Measurements from ENCODE around the gene SUV39H1. TPM values are rescaled to one million over a fixed set of nuclear protein-coding genes. Genes with fewer than 3 reads are reported as not detected.
A peak's percentile ranks its signal among the peaks of the same experiment; 100 is the strongest.

Gene SUV39H1
- total and polyA plus RNA-seq, 2 of the 8 experiments (the other 6 are each of a cell fraction or from before 2014, with no cell fraction given) = 14.8 to 27.8 TPM

DNA sequence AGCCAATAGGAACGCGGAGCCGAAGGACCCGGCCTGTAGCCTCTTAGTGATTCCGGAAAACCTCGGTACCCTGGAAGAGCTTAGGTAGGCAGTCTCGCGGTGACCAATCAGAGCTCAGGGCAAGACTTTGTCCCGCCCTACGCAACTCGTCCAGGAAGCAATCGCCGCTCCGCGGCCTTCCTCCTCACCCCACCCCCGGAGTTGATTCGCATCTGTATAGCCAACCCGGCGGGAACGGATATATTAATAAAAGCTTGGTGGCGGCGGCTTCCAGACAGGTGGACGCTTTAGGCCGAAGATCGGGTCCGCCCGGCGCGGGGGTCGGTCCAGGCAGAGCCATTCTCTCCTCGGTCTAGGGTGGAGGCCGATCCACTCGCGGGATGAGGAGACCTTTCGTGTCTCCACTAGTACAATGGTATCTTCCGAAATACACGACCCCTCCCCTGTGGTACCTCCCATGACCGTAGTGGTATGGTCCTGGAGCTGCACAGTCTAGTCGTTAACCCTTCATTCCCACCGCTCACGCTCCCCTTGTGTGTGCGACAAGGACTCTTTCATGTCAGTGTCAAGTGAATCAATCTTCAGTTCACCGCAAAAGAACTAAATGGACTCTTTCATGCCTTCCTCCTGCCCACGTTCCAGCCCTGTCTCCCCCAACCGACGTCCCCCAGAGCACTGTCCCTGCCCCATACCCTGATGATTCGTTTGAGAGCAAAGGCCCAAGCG lies 40.8 kb downstream of the SUV39H1 start:
- Histone ChIP-seq H2AFZ (ENCODE audit: low read length) (peak overlapping the region; percentile 81; the same call in 1 of the 2 replicates), H3K23ac (ENCODE audit: insufficient read length) (no peak overlapping the region), H3K9me3 (ENCODE audit: insufficient read depth in 2 of 2, low read depth in 1 of 2, low read length in 1 of 2) (no peaks in the 10 kb centered on the region), H3K36me3 (ENCODE audit: control insufficient read depth in 2 of 4, insufficient read depth in 4 of 4, low read length in 3 of 4) (no peaks in the 10 kb centered on the region), H2BK15ac (ENCODE audit: low read length) (no peak overlapping the region), H2BK20ac (ENCODE audit: low read length) (no peak overlapping the region), H2BK12ac (ENCODE audit: low read depth, low read length) (no peak overlapping the region), H3K14ac (ENCODE audit: insufficient read length) (no peak overlapping the region), H4K8ac (ENCODE audit: extremely low read depth, insufficient read depth, low read length) (peak overlapping the region; percentile 86; the same call in 1 of the 2 replicates), H3K56ac (replicated peaks; ENCODE audit: insufficient read length, low read depth, low read length) (peak overlapping the region; percentile 59), H3K18ac (ENCODE audit: extremely low read depth, low read length) (peak overlapping the region; percentile 83; the same call in 1 of the 2 replicates), H4K5ac (ENCODE audit: insufficient read length, low read depth, low read length) (peak overlapping the region; percentile 88), H3K79me1 (ENCODE audit: low read depth, low read length) (no peaks in the 10 kb centered on the region), H3K4me2 (ENCODE audit: insufficient read depth in 1 of 2, low read depth in 2 of 2, low read length in 2 of 2) (peak overlapping the region; percentile 82 to 83), H3K79me2 (ENCODE audit: control insufficient read depth in 1 of 2, insufficient read depth in 2 of 2, low read length in 2 of 2) (no peaks in the 10 kb centered on the region), H3K27ac (ENCODE audit: low read depth, low read length) (peak overlapping the region; percentile 79), H3K4ac (replicated peaks; ENCODE audit: insufficient read length, low read depth, low read length) (no peak overlapping the region), H3K23me2 (ENCODE audit: low read depth, low read length) (peaks cover 5% of the 10 kb centered on the region; the same call in 1 of the 2 replicates), H3K4me1 (replicated peaks in 1 of 4; ENCODE audit: control insufficient read depth in 3 of 4, insufficient read depth in 4 of 4, low read length in 3 of 4) (peaks cover 0 to 4% (median 0%) of the 10 kb centered on the region in 4 experiments; a peak in 1 of 7 replicates), H2AK5ac (ENCODE audit: low read depth, low read length) (no peak overlapping the region), H4K91ac (replicated peaks; ENCODE audit: insufficient read length, low read length) (peak overlapping the region; percentile 65), H3K27me3 (replicated peaks in 1 of 4; ENCODE audit: control insufficient read depth in 3 of 4, extremely low read depth in 1 of 4, insufficient read depth in 3 of 4, low read length in 3 of 4) (no peaks in the 10 kb centered on the region), H3K9ac (replicated peaks in 1 of 4; ENCODE audit: extremely low read depth in 1 of 4, low read depth in 3 of 4, low read length in 3 of 4) (peak overlapping the region; percentile 61 to 90 (median 80)), H2BK5ac (ENCODE audit: low read depth, low read length) (peak overlapping the region; percentile 90), H3K4me3 (ENCODE audit: extremely low read depth in 1 of 4, insufficient read depth in 2 of 4, low read depth in 3 of 4, low read length in 4 of 4) (peak overlapping the region; percentile 65 to 91 (median 83)), H4K20me1 (replicated peaks in 1 of 2; ENCODE audit: control insufficient read depth in 1 of 2, insufficient read depth in 2 of 2, low read length in 2 of 2) (no peaks in the 10 kb centered on the region), H2BK120ac (replicated peaks; ENCODE audit: low read depth, low read length) (no peak overlapping the region)
- peak; percentile 28 for FAIRE-seq
- peak; percentile 78 to 87 for DNase-seq (ENCODE audit: low read depth in 1 of 2, low spot score in 2 of 2)
- WGBS, 2 experiments (ENCODE audit: extremely low coverage in 1 of 2, insufficient coverage in 1 of 2, insufficient read length in 1 of 2, insufficient replicate concordance in 2 of 2, low coverage in 1 of 2, low lambda C conversion rate in 2 of 2, missing lambda C conversion rate in 1 of 2) = 3% methylated on average over 13 of the region's 48 CpGs; no CpG with 5 or more reads in 1 of the 2 experiments
- ChIA-PET POLR2A (ENCODE audit: partially characterized antibody) (interaction anchor here (0.8 to 1.7 kb wide), 5 partner anchors 10 to 40 kb away, joined by 3 to 8 read pairs (median 4); no protein-coding TSS in a partner anchor), CTCF (ENCODE audit: partially characterized antibody) (interaction anchor here (1.2 kb wide), 1 partner anchor 61 kb away, joined by 3 read pairs; no protein-coding TSS in a partner anchor)
- TF ChIP-seq KDM4A (IDR thresholded peaks at IDR 0.05; ENCODE audit: low read depth, low read length, severe bottlenecking) (no peak), SP1 (IDR thresholded peaks at IDR 0.05; ENCODE audit: low read depth, low read length) (peak; percentile 47; the same call in 1 of the 2 replicates), CHD1 (IDR thresholded peaks at IDR 0.05; ENCODE audit: low read depth, low read length) (peak; percentile 77; the same call in 1 of the 2 replicates), PHF8 (conservative IDR thresholded peaks at IDR 0.05; ENCODE audit: low read depth, low read length) (peak; percentile 67), SRF (IDR thresholded peaks at IDR 0.05; ENCODE audit: low read depth, low read length) (no peak), EP300 (IDR thresholded peaks at IDR 0.05; ENCODE audit: borderline replicate concordance in 1 of 2, low read depth in 2 of 2, low read length in 2 of 2) (peak in 1 of 2 experiments; percentile 77; a peak in 1 of 3 replicates), POLR2A (IDR thresholded peaks at IDR 0.05; ENCODE audit: control extremely low read depth in 1 of 2, low read depth in 2 of 2, low read length in 2 of 2) (peak in 1 of 2 experiments; percentile 64; a peak in 1 of 3 replicates), FOSL1 (IDR thresholded peaks at IDR 0.05; ENCODE audit: insufficient read depth, low read depth, low read length) (no peak), SIRT6 (IDR thresholded peaks at IDR 0.05; ENCODE audit: low read length) (no peak)
- TF ChIP-seq, protein P1, sequence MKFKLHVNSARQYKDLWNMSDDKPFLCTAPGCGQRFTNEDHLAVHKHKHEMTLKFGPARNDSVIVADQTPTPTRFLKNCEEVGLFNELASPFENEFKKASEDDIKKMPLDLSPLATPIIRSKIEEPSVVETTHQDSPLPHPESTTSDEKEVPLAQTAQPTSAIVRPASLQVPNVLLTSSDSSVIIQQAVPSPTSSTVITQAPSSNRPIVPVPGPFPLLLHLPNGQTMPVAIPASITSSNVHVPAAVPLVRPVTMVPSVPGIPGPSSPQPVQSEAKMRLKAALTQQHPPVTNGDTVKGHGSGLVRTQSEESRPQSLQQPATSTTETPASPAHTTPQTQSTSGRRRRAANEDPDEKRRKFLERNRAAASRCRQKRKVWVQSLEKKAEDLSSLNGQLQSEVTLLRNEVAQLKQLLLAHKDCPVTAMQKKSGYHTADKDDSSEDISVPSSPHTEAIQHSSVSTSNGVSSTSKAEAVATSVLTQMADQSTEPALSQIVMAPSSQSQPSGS (IDR thresholded peaks at IDR 0.05; ENCODE audit: low read length) = no peak
